OCI-LY3 (cell line): Measurements from ENCODE around the gene PDLIM3.

ENCODE experiments used
- H2AFZ ChIP-seq: fragments of 200-600, 300-600 bp; shearing (Covaris generic); 2 replicates; pipeline ENCODE4 v1.6.0; 2014; ENCODE audit warnings: antibody characterized with exemption, low read depth, low read length
- H3K27ac ChIP-seq: fragments of 200-600, 300-600 bp; sonication (generic); 2 replicates; pipeline ENCODE4 v1.5.1; 2014; ENCODE audit warnings: mild to moderate bottlenecking, low read length, moderate library complexity, mixed read lengths
- H3K27me3 ChIP-seq: fragments of 200-600, 300-600 bp; sonication (generic); 2 replicates; pipeline ENCODE4 v1.6.1; 2014; ENCODE audit warnings: low read depth, low read length, mixed read lengths
- H3K36me3 ChIP-seq: fragments of 200-600, 300-600 bp; sonication (generic); replicated peaks from 2 replicates; pipeline ENCODE3; 2014; ENCODE audit warnings: low read depth, low read length, mixed read lengths
- H3K4me1 ChIP-seq: fragments of 300-600, 200-600 bp; sonication (generic); 2 replicates; pipeline ENCODE4 v1.6.1; 2014; ENCODE audit warnings: low read length, mixed read lengths
- H3K4me2 ChIP-seq: fragments of 200-600, 300-600 bp; sonication (generic); 2 replicates; pipeline ENCODE4 v1.6.1; 2014; ENCODE audit warnings: low read length, mixed read lengths
- H3K4me3 ChIP-seq: fragments of 300-600, 200-600 bp; sonication (generic); 2 replicates; pipeline ENCODE4 v1.5.1; 2014; ENCODE audit warnings: antibody characterized with exemption, mild to moderate bottlenecking, low read length, moderate library complexity
- H3K79me2 ChIP-seq: fragments of 300-600, 200-600 bp; shearing (Covaris generic); 2 replicates; pipeline ENCODE4 v1.6.1; 2014; ENCODE audit warnings: mild to moderate bottlenecking, low read length, mixed read lengths
- H3K9ac ChIP-seq: fragments of 300-600, 200-600 bp; shearing (Covaris generic); 2 replicates; pipeline ENCODE4 v1.6.0; 2014; ENCODE audit warnings: mild to moderate bottlenecking, low read length, moderate library complexity
- H3K9me3 ChIP-seq: fragments of 200-600, 300-600 bp; shearing (Covaris generic); 2 replicates; pipeline ENCODE4 v1.6.1; 2014; ENCODE audit warnings: low read length, mixed read lengths; ENCODE audit not compliant: insufficient read depth
- H4K20me1 ChIP-seq: fragments of 200-600, 300-600 bp; sonication (generic); 2 replicates; pipeline ENCODE4 v1.6.1; 2016; ENCODE audit warnings: low read length, mixed read lengths; ENCODE audit not compliant: insufficient read depth
- EZH2phosphoT487 ChIP-seq: fragments of 200-600 bp; shearing (Covaris generic); IDR thresholded peaks from 2 replicates; pipeline ENCODE4 v1.6.1; 2018; ENCODE audit warnings: antibody characterized with exemption, mixed run types, low read depth
- TF ChIP-seq, protein P1 (sequence below): fragments of 200-600, 300-600 bp; sonication (generic); IDR thresholded peaks from 2 replicates; pipeline ENCODE4 v1.5.1; 2014; ENCODE audit warnings: antibody characterized with exemption, low read length, low read depth

PDLIM3 gene

GRCh38 chr4:185542626-185543315 lies 7.5 kb upstream of the PDLIM3 start:
- Histone ChIP-seq H3K79me2 (no peaks in the 10 kb centered on the region), H3K36me3 (no peaks in the 10 kb centered on the region), H3K27me3 (no peaks in the 10 kb centered on the region), H3K4me1 (no peaks in the 10 kb centered on the region), H3K9ac (no peak overlapping the region), H3K4me3 (no peak overlapping the region), H3K9me3 (no peaks in the 10 kb centered on the region), H2AFZ (no peak overlapping the region), H4K20me1 (no peaks in the 10 kb centered on the region), H3K4me2 (no peak overlapping the region), H3K27ac (no peak overlapping the region)
- TF ChIP-seq EZH2phosphoT487, result no peak
- TF ChIP-seq, protein P1, sequence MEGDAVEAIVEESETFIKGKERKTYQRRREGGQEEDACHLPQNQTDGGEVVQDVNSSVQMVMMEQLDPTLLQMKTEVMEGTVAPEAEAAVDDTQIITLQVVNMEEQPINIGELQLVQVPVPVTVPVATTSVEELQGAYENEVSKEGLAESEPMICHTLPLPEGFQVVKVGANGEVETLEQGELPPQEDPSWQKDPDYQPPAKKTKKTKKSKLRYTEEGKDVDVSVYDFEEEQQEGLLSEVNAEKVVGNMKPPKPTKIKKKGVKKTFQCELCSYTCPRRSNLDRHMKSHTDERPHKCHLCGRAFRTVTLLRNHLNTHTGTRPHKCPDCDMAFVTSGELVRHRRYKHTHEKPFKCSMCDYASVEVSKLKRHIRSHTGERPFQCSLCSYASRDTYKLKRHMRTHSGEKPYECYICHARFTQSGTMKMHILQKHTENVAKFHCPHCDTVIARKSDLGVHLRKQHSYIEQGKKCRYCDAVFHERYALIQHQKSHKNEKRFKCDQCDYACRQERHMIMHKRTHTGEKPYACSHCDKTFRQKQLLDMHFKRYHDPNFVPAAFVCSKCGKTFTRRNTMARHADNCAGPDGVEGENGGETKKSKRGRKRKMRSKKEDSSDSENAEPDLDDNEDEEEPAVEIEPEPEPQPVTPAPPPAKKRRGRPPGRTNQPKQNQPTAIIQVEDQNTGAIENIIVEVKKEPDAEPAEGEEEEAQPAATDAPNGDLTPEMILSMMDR, result no peak

DNA sequence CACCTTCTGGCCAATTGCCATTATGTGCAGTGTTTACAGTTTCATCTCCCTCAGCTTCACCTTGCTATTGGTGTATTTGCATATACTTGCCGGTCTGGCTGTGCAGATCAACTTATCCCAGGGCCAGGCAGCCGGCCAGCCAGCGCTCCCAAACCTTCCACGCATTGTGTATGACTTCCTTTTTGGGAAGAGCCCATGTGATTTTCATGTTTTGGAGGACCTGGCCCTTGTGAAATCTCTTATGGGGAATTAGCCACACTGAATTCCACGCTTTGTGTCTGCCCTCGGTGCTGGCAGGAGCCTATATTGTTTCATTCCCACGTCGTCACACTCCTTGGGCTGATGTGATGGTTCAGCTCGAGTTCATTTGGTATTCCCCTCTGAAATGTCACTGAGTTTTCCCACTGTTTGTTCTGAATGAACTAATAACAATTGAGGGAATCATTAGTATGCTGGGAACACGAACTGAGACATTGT lies 6.0 kb upstream of the PDLIM3 start:
- Histone ChIP-seq H3K4me1 (no peaks in the 10 kb centered on the region), H4K20me1 (no peaks in the 10 kb centered on the region), H3K4me2 (no peak overlapping the region), H3K9me3 (no peaks in the 10 kb centered on the region), H3K4me3 (no peak overlapping the region), H3K79me2 (no peaks in the 10 kb centered on the region), H3K36me3 (no peaks in the 10 kb centered on the region), H2AFZ (no peak overlapping the region), H3K27me3 (no peaks in the 10 kb centered on the region), H3K27ac (no peak overlapping the region), H3K9ac (no peak overlapping the region)
- TF ChIP-seq, protein P1, result no peak
- TF ChIP-seq EZH2phosphoT487, result no peak

DNA sequence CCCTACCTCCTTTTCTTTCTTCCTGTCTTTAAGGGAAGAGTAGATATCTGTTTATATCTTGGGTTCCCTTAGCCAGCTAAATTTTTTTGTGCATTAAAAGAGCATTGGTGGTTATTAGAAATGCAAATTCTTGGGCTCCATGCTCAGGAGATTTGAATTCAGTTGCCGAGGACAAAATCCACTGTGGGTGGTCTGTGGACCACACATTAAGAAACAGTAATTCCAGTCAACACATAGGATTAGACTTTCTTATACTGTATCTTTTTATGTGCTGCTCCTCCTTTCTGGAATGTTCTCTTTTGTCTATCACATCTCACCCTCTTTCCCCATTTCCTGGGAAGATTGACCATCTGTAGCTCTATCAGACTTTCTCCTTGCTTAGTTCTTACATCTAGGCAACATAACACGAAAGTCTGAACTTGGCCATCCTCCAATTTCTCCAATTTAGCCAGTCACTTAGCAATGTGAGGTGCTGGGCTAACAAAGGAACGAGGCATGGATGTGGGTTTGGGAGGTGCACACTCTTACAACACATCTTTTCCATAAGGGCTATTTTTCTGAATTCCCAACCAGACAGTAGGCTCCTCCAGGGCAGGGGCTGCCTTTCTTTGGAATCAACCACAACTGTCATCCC lies 5.3 kb upstream of the PDLIM3 start:
- H3K4me3 ChIP-seq, result no peak overlapping the region
- no peak overlapping the region for H3K9ac ChIP-seq
- H3K27me3 ChIP-seq, result no peaks in the 10 kb centered on the region
- no peaks in the 10 kb centered on the region for H3K79me2 ChIP-seq
- no peak overlapping the region for H2AFZ ChIP-seq
- no peaks in the 10 kb centered on the region for H3K4me1 ChIP-seq
- H4K20me1 ChIP-seq, result no peaks in the 10 kb centered on the region
- no peak overlapping the region for H3K27ac ChIP-seq
- no peaks in the 10 kb centered on the region for H3K9me3 ChIP-seq
- H3K36me3 ChIP-seq, result no peaks in the 10 kb centered on the region
- TF ChIP-seq, protein P1, result no peak
- TF ChIP-seq EZH2phosphoT487, result no peak
- H3K4me2 ChIP-seq, result no peak overlapping the region

DNA sequence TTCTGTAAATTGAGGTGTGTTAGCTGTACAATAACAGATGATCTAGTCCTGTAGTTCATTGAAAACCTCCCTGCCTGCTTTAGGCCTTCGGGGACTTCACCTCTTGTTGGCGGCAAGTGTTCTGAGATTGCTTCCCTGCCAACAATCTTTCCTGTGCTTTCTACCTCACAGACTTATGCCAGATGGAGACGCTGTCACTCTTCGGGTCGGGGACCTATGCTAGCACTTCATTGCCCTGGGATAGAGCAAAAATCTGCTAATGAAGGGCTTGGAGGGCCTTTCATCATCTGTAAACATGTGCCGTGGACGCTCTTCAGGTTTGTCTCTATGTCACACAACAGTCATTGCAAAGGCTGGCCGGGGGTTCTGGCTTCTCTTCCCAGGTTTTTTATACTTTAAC lies 4.7 kb upstream of the PDLIM3 start:
- H3K9me3 ChIP-seq, result no peaks in the 10 kb centered on the region
- H3K4me1 ChIP-seq, result no peaks in the 10 kb centered on the region
- H3K36me3 ChIP-seq, result no peaks in the 10 kb centered on the region
- TF ChIP-seq, protein P1, result no peak
- no peak for TF ChIP-seq EZH2phosphoT487
- H4K20me1 ChIP-seq, result no peaks in the 10 kb centered on the region
- H2AFZ ChIP-seq, result no peak overlapping the region
- H3K9ac ChIP-seq, result no peak overlapping the region
- H3K27ac ChIP-seq, result no peak overlapping the region
- no peak overlapping the region for H3K4me3 ChIP-seq
- no peaks in the 10 kb centered on the region for H3K27me3 ChIP-seq
- no peaks in the 10 kb centered on the region for H3K79me2 ChIP-seq
- H3K4me2 ChIP-seq, result no peak overlapping the region
